IMR-90 (cell line): ENCODE measurements around the gene MYH13. TPM values are rescaled to one million over a fixed set of nuclear protein-coding genes. Genes with fewer than 3 reads are reported as not detected.

Experiments
- ATAC-seq: fragments of 200-7000 bp; cut with Tn5 transposase; 2 replicates; pipeline ENCODE4 v1.9.1; 2020; ENCODE audit warnings: low read depth, mild to moderate bottlenecking, moderate library complexity
- BruUV-seq: library from RNA; stranded (reverse); fragments of 400-500 nt; replicated peaks from 2 replicates; lab custom pipeline; 2021; lab: Mats Ljungman, UMichigan
- CTCF ChIA-PET: fragments of 300-600 bp; formaldehyde crosslinking; extraction: SDS; loops from one replicate; lab custom pipeline; 2021; ENCODE audit warnings: antibody characterized with exemption; lab: Yijun Ruan, JAX
- POLR2A ChIA-PET: fragments of 300-600 bp; sonication (Branson Sonifier 250); formaldehyde crosslinking; loops from one replicate; lab custom pipeline; 2022; ENCODE audit warnings: antibody characterized with exemption; ENCODE audit not compliant: unreplicated experiment; lab: Charles Lee
- DNase-seq: peaks from one replicate; pipeline ENCODE4 v3.0.0; 2013
- H2AFZ ChIP-seq: replicated peaks from 2 replicates; pipeline ENCODE3; 2013; ENCODE audit warnings: low read length, mild to moderate bottlenecking; ENCODE audit not compliant: poor library complexity
- H2AK5ac ChIP-seq: 2 replicates; pipeline ENCODE4 v1.6.1; 2013; ENCODE audit warnings: low read depth, low read length, inconsistent platforms
- H2AK9ac ChIP-seq: replicated peaks from 2 replicates; pipeline ENCODE3; 2013; ENCODE audit warnings: mild to moderate bottlenecking, low read depth, low read length, moderate library complexity; ENCODE audit not compliant: poor library complexity
- H2BK120ac ChIP-seq: 2 replicates; pipeline ENCODE4 v1.6.1; 2013; ENCODE audit warnings: low read depth, low read length, inconsistent platforms
- H2BK15ac ChIP-seq: 3 replicates; pipeline ENCODE4 v1.6.1; 2013; ENCODE audit warnings: low read depth, low read length, inconsistent platforms
- H2BK20ac ChIP-seq: 2 replicates; pipeline ENCODE4 v1.6.1; 2013; ENCODE audit warnings: low read depth, mild to moderate bottlenecking, inconsistent platforms, low read length, moderate library complexity
- H2BK5ac ChIP-seq: 2 replicates; pipeline ENCODE4 v1.6.1; 2013; ENCODE audit warnings: mild to moderate bottlenecking, low read depth, low read length, inconsistent platforms; ENCODE audit not compliant: poor library complexity, severe bottlenecking
- H3K14ac ChIP-seq: replicated peaks from 2 replicates; pipeline ENCODE4 v1.6.1; 2013; ENCODE audit warnings: low read depth, low read length, inconsistent platforms
- H3K18ac ChIP-seq: 2 replicates; pipeline ENCODE4 v1.6.1; 2013; ENCODE audit warnings: low read depth, low read length, control low read depth
- H3K23ac ChIP-seq: 2 replicates; pipeline ENCODE4 v1.6.1; 2013; ENCODE audit warnings: low read depth, low read length, inconsistent platforms
- H3K27ac ChIP-seq: 2 replicates; pipeline ENCODE4 v1.5.1; 2013; ENCODE audit warnings: mild to moderate bottlenecking, control low read depth, low read length; ENCODE audit not compliant: insufficient read depth
- H3K27me3 ChIP-seq: 2 replicates; pipeline ENCODE4 v1.6.1; 2013; ENCODE audit warnings: low read length; ENCODE audit not compliant: control insufficient read depth, insufficient read depth
- H3K36me3 ChIP-seq: 2 replicates; pipeline ENCODE4 v1.6.1; 2013; ENCODE audit warnings: low read length, mixed read lengths; ENCODE audit not compliant: control insufficient read depth, insufficient read depth
- H3K4ac ChIP-seq: 2 replicates; pipeline ENCODE4 v1.6.1; 2013; ENCODE audit warnings: low read depth, low read length, inconsistent platforms
- H3K4me1 ChIP-seq: 2 replicates; pipeline ENCODE4 v1.6.1; 2013; ENCODE audit warnings: low read length, mixed read lengths; ENCODE audit not compliant: control insufficient read depth, insufficient read depth
- H3K4me2 ChIP-seq: 2 replicates; pipeline ENCODE4 v1.6.1; 2013; ENCODE audit warnings: low read depth, mild to moderate bottlenecking, control low read depth, low read length, moderate library complexity
- H3K4me3 ChIP-seq: 2 replicates; pipeline ENCODE4 v1.5.1; 2013; ENCODE audit warnings: low read depth, mild to moderate bottlenecking, control low read depth, low read length, moderate library complexity; ENCODE audit not compliant: insufficient read depth
- H3K56ac ChIP-seq: 2 replicates; pipeline ENCODE4 v1.6.1; 2013; ENCODE audit warnings: low read length, inconsistent platforms; ENCODE audit not compliant: insufficient read depth; ENCODE audit errors: extremely low read depth
- H3K79me1 ChIP-seq, 2 experiments: 2 replicates each; pipeline ENCODE4 v1.6.1; 2013; ENCODE audit warnings: low read length in 2 of 2, inconsistent platforms in 1 of 2, low read depth in 1 of 2
- H3K9ac ChIP-seq: 2 replicates; pipeline ENCODE4 v1.6.1; 2013; ENCODE audit warnings: low read depth, low read length, control low read depth
- H3K9me1 ChIP-seq: 2 replicates; pipeline ENCODE4 v1.6.1; 2013; ENCODE audit warnings: low read length, inconsistent platforms; ENCODE audit not compliant: insufficient read depth
- H3K9me3 ChIP-seq: 2 replicates; pipeline ENCODE4 v1.6.1; 2013; ENCODE audit warnings: low read length; ENCODE audit not compliant: control insufficient read depth, insufficient read depth
- H4K20me1 ChIP-seq: 2 replicates; pipeline ENCODE4 v1.6.1; 2013; ENCODE audit warnings: low read length, inconsistent platforms; ENCODE audit not compliant: insufficient read depth
- H4K5ac ChIP-seq: 2 replicates; pipeline ENCODE4 v1.6.1; 2013; ENCODE audit warnings: mild to moderate bottlenecking, low read depth, low read length, control low read depth
- H4K8ac ChIP-seq, 2 experiments: 2 replicates each; pipeline ENCODE4 v1.6.1; 2013; ENCODE audit warnings: low read depth in 2 of 2, low read length in 2 of 2, control low read depth in 1 of 2, inconsistent platforms in 1 of 2
- H4K91ac ChIP-seq: 2 replicates; pipeline ENCODE4 v1.6.1; 2013; ENCODE audit warnings: low read depth, low read length, inconsistent platforms; ENCODE audit not compliant: insufficient read depth
- BHLHE40 ChIP-seq: fragments of 150-350 bp; IDR thresholded peaks from 2 replicates; pipeline ENCODE4 v1.6.1; 2016; ENCODE audit warnings: mild to moderate bottlenecking, low read depth, low read length
- CEBPB ChIP-seq: IDR thresholded peaks from 2 replicates; pipeline ENCODE4 v1.6.1; 2012; ENCODE audit warnings: low read depth, low read length, improper control_type of control experiment
- CHD1 ChIP-seq: IDR thresholded peaks from 2 replicates; pipeline ENCODE4 v1.6.1; 2012; ENCODE audit warnings: low read depth, low read length, improper control_type of control experiment
- CTCF ChIP-seq: conservative IDR thresholded peaks from 2 replicates; pipeline ENCODE4 v1.5.1; 2012; ENCODE audit warnings: mild to moderate bottlenecking, low read depth, low read length, improper control_type of control experiment
- FOS ChIP-seq: fragments of 150-350 bp; IDR thresholded peaks from 2 replicates; pipeline ENCODE4 v1.6.1; 2016; ENCODE audit warnings: low read depth, low read length
- MAFK ChIP-seq: IDR thresholded peaks from 2 replicates; pipeline ENCODE4 v1.6.1; 2012; ENCODE audit warnings: low read depth, low read length, improper control_type of control experiment
- MXI1 ChIP-seq: IDR thresholded peaks from 2 replicates; pipeline ENCODE4 v1.6.1; 2012; ENCODE audit warnings: low read depth, mild to moderate bottlenecking, low read length, moderate library complexity, borderline replicate concordance
- NFE2L2 ChIP-seq: fragments of 150-350 bp; IDR thresholded peaks from 2 replicates; pipeline ENCODE4 v1.6.1; 2016; ENCODE audit warnings: low read depth, mild to moderate bottlenecking, low read length
- POLR2A ChIP-seq: IDR thresholded peaks from 2 replicates; pipeline ENCODE4 v1.6.1; 2012; ENCODE audit warnings: mild to moderate bottlenecking, low read depth, low read length
- RAD21 ChIP-seq: IDR thresholded peaks from 2 replicates; pipeline ENCODE4 v1.6.1; 2012; ENCODE audit warnings: low read length, improper control_type of control experiment
- RCOR1 ChIP-seq: IDR thresholded peaks from 2 replicates; pipeline ENCODE4 v1.6.1; 2012; ENCODE audit warnings: mild to moderate bottlenecking, low read length, improper control_type of control experiment; ENCODE audit not compliant: insufficient replicate concordance
- RFX5 ChIP-seq: IDR thresholded peaks from 2 replicates; pipeline ENCODE4 v1.8.0; 2012; ENCODE audit warnings: low read depth, mild to moderate bottlenecking, low read length, moderate library complexity
- SMC3 ChIP-seq: fragments of 150-350 bp; IDR thresholded peaks from 2 replicates; pipeline ENCODE4 v1.6.1; 2016; ENCODE audit warnings: low read depth, mild to moderate bottlenecking, antibody characterized with exemption, low read length, moderate library complexity
- USF2 ChIP-seq: fragments of 150-350 bp; IDR thresholded peaks from 2 replicates; pipeline ENCODE4 v1.6.1; 2017; ENCODE audit warnings: mild to moderate bottlenecking, antibody characterized with exemption, low read length, low read depth
- WGBS, 2 experiments: methylation state at CpG; one replicate each; pipeline versions ENCODE4 v1.1.5 to v1.1.7; 2013; ENCODE audit warnings: missing lambda C conversion rate in 2 of 2; ENCODE audit not compliant: insufficient read length in 1 of 2; ENCODE audit errors: extremely low coverage in 2 of 2; 5-methylcytosine and 5-hydroxymethylcytosine counted together
- dilution Hi-C: fragments of 300-500 bp; cut with HindIII; formaldehyde crosslinking; loops from one replicate; pipeline ENCODE4 v1.14.3; 2018; ENCODE audit warnings: low sequenced_read_pairs; ENCODE audit not compliant: unreplicated experiment
- in situ Hi-C: fragments of 300-500 bp; cut with MboI; formaldehyde crosslinking; loops from 3 replicates; pipeline ENCODE4 v1.14.3; 2019; ENCODE audit warnings: low sequenced_read_pairs, inconsistent platforms, mixed read lengths
- intact Hi-C: fragments of 100-400 bp; cut with micrococcal nuclease; formaldehyde crosslinking; loops from 2 replicates; pipeline ENCODE4 v1.10.0; 2022
- polyA plus RNA-seq, 3 experiments: library from polyadenylated mRNA; depleted of rRNA; stranded (reverse); fragments of >200 nt; gene quantifications; 2 replicates each; pipeline ENCODE4 v1.2.3, GENCODE V29; 2012; ENCODE audit warnings: low replicate concordance in 1 of 3
- total RNA-seq: library from RNA; depleted of rRNA; stranded (reverse); fragments of >200 nt; gene quantifications from 2 replicates; pipeline ENCODE4 v1.2.3, GENCODE V29; 2012

Gene MYH13
- total and polyA plus RNA-seq, 2 of the 4 experiments (the other 2 are of a cell fraction) = not detected

DNA sequence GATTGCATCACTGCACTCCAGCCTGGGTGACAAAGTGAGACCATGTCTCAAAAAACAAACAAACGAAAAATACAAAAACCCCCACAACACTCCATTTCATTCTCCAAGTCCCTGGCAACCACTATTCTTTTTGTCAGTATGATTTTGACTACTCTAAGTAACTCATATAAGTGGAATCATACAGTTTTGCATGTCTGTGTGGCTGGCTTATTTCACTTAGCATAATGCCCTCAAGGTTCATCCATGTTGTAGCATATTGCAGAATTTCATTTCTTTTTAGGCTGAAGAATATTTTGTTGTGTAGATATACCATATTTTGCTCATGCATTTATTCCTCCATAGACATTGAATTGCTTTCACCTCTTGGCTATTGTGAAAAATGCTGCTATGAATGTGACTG is 92.7 kb downstream of the MYH13 start:
- ChIA-PET POLR2A (no interaction called here), CTCF (interaction anchor here (0.6 kb wide), 1 partner anchor 406 kb away, joined by 7 read pairs; no protein-coding TSS in a partner anchor)
- H2BK120ac ChIP-seq = no peak overlapping the region
- no peaks in the 10 kb centered on the region for H3K9me1 ChIP-seq
- no peaks in the 10 kb centered on the region; the same call in 1 of the 2 replicates for H3K27me3 ChIP-seq
- no peak overlapping the region for H3K23ac ChIP-seq
- H2AK9ac ChIP-seq = no peak overlapping the region
- H4K5ac ChIP-seq = no peak overlapping the region
- DNase-seq (no peak), ATAC-seq (no peak)
- H3K9me3 ChIP-seq = no peaks in the 10 kb centered on the region
- H3K4me2 ChIP-seq = no peak overlapping the region
- no peak overlapping the region for H2BK20ac ChIP-seq
- H2AFZ ChIP-seq = no peak overlapping the region
- H4K8ac ChIP-seq = no peak overlapping the region
- H3K4me1 ChIP-seq = no peaks in the 10 kb centered on the region
- H3K4me3 ChIP-seq = no peak overlapping the region
- H2AK5ac ChIP-seq = no peak overlapping the region
- no peak overlapping the region for H3K4ac ChIP-seq
- H4K91ac ChIP-seq = no peak overlapping the region
- in situ Hi-C loops = no loop called here
- H3K18ac ChIP-seq = no peak overlapping the region
- no TSS peak for BruUV-seq
- no peak overlapping the region for H3K56ac ChIP-seq
- no CpG with 5 or more reads among the region's 1 CpG for WGBS, 2 experiments
- H2BK5ac ChIP-seq = no peak overlapping the region
- no peaks in the 10 kb centered on the region for H3K79me1 ChIP-seq
- H3K36me3 ChIP-seq = no peaks in the 10 kb centered on the region
- intact Hi-C loops = no loop called here
- H3K14ac ChIP-seq = no peak overlapping the region
- H3K9ac ChIP-seq = no peak overlapping the region
- TF ChIP-seq NFE2L2 = no peak
- TF ChIP-seq USF2 = no peak
- TF ChIP-seq BHLHE40 = no peak
- TF ChIP-seq CTCF = no peak
- TF ChIP-seq POLR2A = no peak
- no peak for TF ChIP-seq MAFK
- no peak for TF ChIP-seq CHD1
- TF ChIP-seq RFX5 = no peak
- no peak for TF ChIP-seq SMC3
- TF ChIP-seq FOS = no peak
- TF ChIP-seq RCOR1 = no peak
- no peak for TF ChIP-seq MXI1
- TF ChIP-seq RAD21 = no peak
- TF ChIP-seq CEBPB = no peak
- dilution Hi-C loops = no loop called here
- no peaks in the 10 kb centered on the region for H4K20me1 ChIP-seq
- no peak overlapping the region for H2BK15ac ChIP-seq
- no peak overlapping the region for H3K27ac ChIP-seq
